GM23248 (cell line): ENCODE results near the gene PLEKHG5. TPM values are rescaled to one million over a fixed set of nuclear protein-coding genes. Genes with fewer than 3 reads are reported as not detected.
"Not testable (repeated sequence)": the region's sequence is repeated elsewhere in the genome, so short reads cannot be mapped to it uniquely, and the experiment has no call there.

Source experiments
- DNase-seq: peaks from one replicate; pipeline ENCODE4 v3.0.0-alpha.2; 2015
- H2AFZ ChIP-seq: fragments of 200-600 bp; sonication (generic); 2 replicates; pipeline ENCODE4 v1.6.1; 2016; ENCODE audit warnings: antibody characterized with exemption
- H3F3A ChIP-seq: fragments of 200-600 bp; sonication (generic); 2 replicates; pipeline ENCODE4 v1.6.1; 2016; ENCODE audit warnings: mild to moderate bottlenecking, antibody characterized with exemption, mixed run types; ENCODE audit not compliant: insufficient read depth
- H3K27ac ChIP-seq: fragments of 200-600 bp; sonication (generic); 2 replicates; pipeline ENCODE4 v1.5.1; 2016; ENCODE audit warnings: mild to moderate bottlenecking
- H3K27me3 ChIP-seq: fragments of 200-600 bp; sonication (generic); replicated peaks from 2 replicates; pipeline ENCODE4 v1.6.1; 2016; ENCODE audit warnings: mild to moderate bottlenecking; ENCODE audit not compliant: insufficient read depth
- H3K36me3 ChIP-seq: fragments of 200-600 bp; sonication (generic); 2 replicates; pipeline ENCODE4 v1.6.1; 2016; ENCODE audit warnings: low read depth, mild to moderate bottlenecking
- H3K4me1 ChIP-seq: fragments of 200-600 bp; sonication (generic); 2 replicates; pipeline ENCODE4 v1.6.1; 2016; ENCODE audit warnings: mild to moderate bottlenecking; ENCODE audit not compliant: insufficient read depth
- H3K4me2 ChIP-seq: fragments of 200-600 bp; sonication (generic); one replicate; pipeline ENCODE4 v1.6.1; 2016; ENCODE audit warnings: mild to moderate bottlenecking; ENCODE audit not compliant: unreplicated experiment
- H3K4me3 ChIP-seq: fragments of 200-600 bp; sonication (generic); 2 replicates; pipeline ENCODE4 v1.5.1; 2016; ENCODE audit warnings: mild to moderate bottlenecking
- H3K79me2 ChIP-seq: fragments of 200-600 bp; sonication (generic); 2 replicates; pipeline ENCODE4 v1.6.1; 2016; ENCODE audit warnings: mild to moderate bottlenecking; ENCODE audit not compliant: insufficient read depth
- H3K9ac ChIP-seq: fragments of 200-600 bp; sonication (generic); 2 replicates; pipeline ENCODE4 v1.6.1; 2016; ENCODE audit warnings: mild to moderate bottlenecking
- H3K9me2 ChIP-seq: fragments of 200-600 bp; sonication (generic); 2 replicates; pipeline ENCODE4 v1.6.1; 2016; ENCODE audit warnings: mixed run types, mild to moderate bottlenecking, moderate library complexity; ENCODE audit not compliant: insufficient read depth
- H3K9me3 ChIP-seq: fragments of 200-600 bp; sonication (generic); one replicate; pipeline ENCODE4 v1.6.1; 2017; ENCODE audit warnings: low read depth
- H4K20me1 ChIP-seq: fragments of 200-600 bp; sonication (generic); 2 replicates; pipeline ENCODE4 v1.6.0; 2016; ENCODE audit not compliant: insufficient read depth
- EZH2 ChIP-seq: fragments of 200-600 bp; sonication (generic); IDR thresholded peaks from 2 replicates; pipeline ENCODE4 v1.6.1; 2018; ENCODE audit warnings: antibody characterized with exemption, mild to moderate bottlenecking; ENCODE audit not compliant: insufficient read depth, poor library complexity, severe bottlenecking
- EZH2phosphoT487 ChIP-seq: fragments of 200-600 bp; sonication (generic); IDR thresholded peaks from 2 replicates; pipeline ENCODE4 v1.6.1; 2018; ENCODE audit warnings: antibody characterized with exemption, moderate library complexity, mild to moderate bottlenecking, low read depth; ENCODE audit not compliant: insufficient read depth
- WGBS, 2 experiments: methylation state at CpG; one replicate each; pipeline ENCODE4 v1.1.6; 2015 to 2017; ENCODE audit warnings: low lambda C conversion rate in 2 of 2, low coverage in 1 of 2; ENCODE audit errors: missing lambda C conversion rate in 2 of 2; 5-methylcytosine and 5-hydroxymethylcytosine counted together
- in situ Hi-C: fragments of 300-500 bp; cut with MboI; formaldehyde crosslinking; loops from 2 replicates; pipeline ENCODE4 v1.15.0; 2020
- polyA plus RNA-seq: library from polyadenylated mRNA; unstranded; fragments of >200 nt; fragmentation: Nextera tagmentation; extraction: Ambion mirVana; gene quantifications from 2 replicates; pipeline ENCODE4 v1.2.1, GENCODE V29; 2016
- total RNA-seq: library from RNA; depleted of rRNA; stranded (reverse); fragments of >200 nt; shearing (Covaris generic); gene quantifications from 2 replicates; pipeline ENCODE4 v1.2.3, GENCODE V29; 2014

The PLEKHG5 gene
- total and polyA plus RNA-seq, 2 experiments from 2014 or later: 2.8 to 7.6 TPM

- no peak overlapping the region for H3K4me2 ChIP-seq
- 5 to 10% methylated on average over 21 to 55 of the region's 66 CpGs for WGBS, 2 experiments
These were observed 42.5 kb downstream of the PLEKHG5 start for GRCh38 chr1:6448749-6449631.

DNA sequence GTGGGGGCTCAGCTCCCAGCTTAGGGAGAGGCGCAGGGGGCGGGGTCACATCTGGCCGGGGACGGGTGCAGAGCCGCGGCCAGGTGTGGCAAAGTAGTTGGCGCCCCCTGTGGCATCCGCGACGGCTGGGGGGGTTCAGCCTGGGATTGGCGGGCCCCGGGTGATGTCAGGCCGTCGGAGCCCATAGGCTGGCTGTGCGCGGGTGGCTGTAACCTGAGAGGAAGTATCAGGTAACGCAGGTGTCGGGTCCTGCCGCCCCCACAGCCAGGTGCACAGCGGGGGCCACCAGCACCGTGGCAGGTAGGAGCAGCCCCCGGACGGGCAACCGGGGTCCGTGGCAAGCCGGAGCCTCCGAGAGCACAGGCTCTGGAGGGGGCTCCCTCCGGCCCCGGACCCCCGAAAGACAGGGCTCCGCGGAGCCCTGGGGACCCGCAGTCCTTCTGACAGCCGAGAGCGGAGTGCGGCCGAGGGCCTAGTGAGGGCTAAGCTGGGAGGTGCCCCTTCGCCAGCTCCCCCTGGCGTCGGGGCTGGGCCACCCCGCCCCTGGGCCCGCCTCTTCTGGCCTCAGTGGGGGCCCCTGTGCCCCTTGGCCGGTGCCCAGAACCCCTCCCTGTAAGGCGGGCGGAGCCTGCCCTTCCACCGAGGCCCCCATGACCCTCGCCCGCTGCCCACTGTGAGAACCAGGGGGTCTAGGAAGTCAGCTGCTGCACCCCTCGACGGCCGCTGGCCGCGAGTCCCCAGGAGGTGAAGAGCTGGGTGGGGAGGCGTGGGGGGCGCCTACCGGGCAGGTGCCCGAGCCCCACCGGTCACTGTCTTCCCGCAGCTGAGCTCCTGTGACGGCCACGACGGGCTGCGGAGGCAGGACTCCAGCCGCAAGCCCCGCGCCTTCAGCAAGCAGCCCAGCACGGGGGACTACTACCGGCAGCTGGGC, 43.4 kb downstream of the PLEKHG5 start:
- H3K27ac ChIP-seq: no peak overlapping the region
- H3K9me3 ChIP-seq: no peaks in the 10 kb centered on the region
- no peak overlapping the region for H3K9ac ChIP-seq
- H2AFZ ChIP-seq: no peak overlapping the region
- in situ Hi-C loops: no loop called here
- peaks cover 49% of the 10 kb centered on the region for H3K27me3 ChIP-seq
- H4K20me1 ChIP-seq: no peaks in the 10 kb centered on the region
- no peaks in the 10 kb centered on the region for H3K4me1 ChIP-seq
- H3K4me3 ChIP-seq: no peak overlapping the region
- DNase-seq: no peak
- no peaks in the 10 kb centered on the region for H3K36me3 ChIP-seq
- no peaks in the 10 kb centered on the region for H3F3A ChIP-seq
- no peaks in the 10 kb centered on the region for H3K9me2 ChIP-seq
- TF ChIP-seq EZH2phosphoT487: no peak
- peak; percentile 76 for TF ChIP-seq EZH2
- H3K4me2 ChIP-seq: no peak overlapping the region
- H3K79me2 ChIP-seq: no peaks in the 10 kb centered on the region
- WGBS, 2 experiments: 3 to 4% methylated on average over 46 to 47 of the region's 68 CpGs

More at GRCh38 chr1:6448749-6449631, 42.5 kb downstream of the PLEKHG5 start:
- Histone ChIP-seq H3K79me2 (no peaks in the 10 kb centered on the region), H3K9ac (no peak overlapping the region), H3K9me3 (no peaks in the 10 kb centered on the region), H3F3A (no peaks in the 10 kb centered on the region), H3K4me1 (no peaks in the 10 kb centered on the region), H2AFZ (no peak overlapping the region), H3K9me2 (no peaks in the 10 kb centered on the region), H3K27ac (no peak overlapping the region), H3K36me3 (no peaks in the 10 kb centered on the region), H3K4me3 (no peak overlapping the region), H3K27me3 (peaks cover 55% of the 10 kb centered on the region), H4K20me1 (no peaks in the 10 kb centered on the region)
- peak; percentile 51 for DNase-seq
- in situ Hi-C loops: no loop called here
- TF ChIP-seq EZH2phosphoT487 (no peak), EZH2 (peak; percentile 82)

GRCh38 chr1:6447016-6447817, 44.2 kb downstream of the PLEKHG5 start:
- H3K27me3 ChIP-seq: peaks cover 40% of the 10 kb centered on the region
- WGBS, 2 experiments: 5 to 8% methylated on average over 51 to 59 of the region's 67 CpGs
- in situ Hi-C loops: no loop called here

GRCh38 chr1:6446665-6447015, 44.8 kb downstream of the PLEKHG5 start:
- H3K4me3 ChIP-seq: no peak overlapping the region
- no peak overlapping the region for H3K4me2 ChIP-seq
- 69 to 72% methylated on average over 4 of the region's 4 CpGs for WGBS, 2 experiments
- H3K9me2 ChIP-seq: no peaks in the 10 kb centered on the region
- H2AFZ ChIP-seq: no peak overlapping the region
- no peaks in the 10 kb centered on the region for H3K36me3 ChIP-seq
- H3K27ac ChIP-seq: no peak overlapping the region
- no peaks in the 10 kb centered on the region for H3K4me1 ChIP-seq
- no peaks in the 10 kb centered on the region for H3K79me2 ChIP-seq
- peaks cover 45% of the 10 kb centered on the region for H3K27me3 ChIP-seq
- no peak overlapping the region for H3K9ac ChIP-seq
- in situ Hi-C loops: no loop called here
- no peak for DNase-seq
- H3K9me3 ChIP-seq: no peaks in the 10 kb centered on the region
- H4K20me1 ChIP-seq: no peaks in the 10 kb centered on the region
- H3F3A ChIP-seq: no peaks in the 10 kb centered on the region
- TF ChIP-seq EZH2: no peak
- no peak for TF ChIP-seq EZH2phosphoT487

More at GRCh38 chr1:6447016-6447817, 44.2 kb downstream of the PLEKHG5 start:
- no peak for DNase-seq
- no peaks in the 10 kb centered on the region for H4K20me1 ChIP-seq
- no peaks in the 10 kb centered on the region for H3K9me2 ChIP-seq
- H3K9ac ChIP-seq: no peak overlapping the region
- H3K4me2 ChIP-seq: no peak overlapping the region
- no peaks in the 10 kb centered on the region for H3K4me1 ChIP-seq
- TF ChIP-seq EZH2 (no peak), EZH2phosphoT487 (no peak)
- no peaks in the 10 kb centered on the region for H3K79me2 ChIP-seq
- no peak overlapping the region for H3K4me3 ChIP-seq
- no peaks in the 10 kb centered on the region for H3K9me3 ChIP-seq
- H3F3A ChIP-seq: no peaks in the 10 kb centered on the region
- H3K36me3 ChIP-seq: no peaks in the 10 kb centered on the region
- no peak overlapping the region for H2AFZ ChIP-seq
- no peak overlapping the region for H3K27ac ChIP-seq

GRCh38 chr1:6445929-6446328, 45.5 kb downstream of the PLEKHG5 start:
- H3K9ac ChIP-seq, in situ Hi-C loops: not testable (repeated sequence)
- 77 to 84% methylated on average over 4 of the region's 4 CpGs for WGBS, 2 experiments

More at GRCh38 chr1:6445929-6446328, 45.5 kb downstream of the PLEKHG5 start:
- not testable (repeated sequence) for H3K9me3 ChIP-seq, DNase-seq, H3K9me2 ChIP-seq, H3K27ac ChIP-seq, H3F3A ChIP-seq, H2AFZ ChIP-seq, H3K4me3 ChIP-seq, H3K79me2 ChIP-seq, H3K36me3 ChIP-seq, H3K4me2 ChIP-seq, H4K20me1 ChIP-seq, H3K4me1 ChIP-seq
- H3K27me3 ChIP-seq: peaks cover 46% of the 10 kb centered on the region
